HL-60 (cell line): ENCODE results near the gene LRFN4.

Source experiments
- CTCF ChIP-seq: IDR thresholded peaks from one replicate; pipeline ENCODE4 v1.5.1; 2011; ENCODE audit warnings: low read length, control low read depth, inconsistent platforms; ENCODE audit not compliant: insufficient read depth
- GABPA ChIP-seq: IDR thresholded peaks from 2 replicates; pipeline ENCODE4 v1.6.1; 2012; ENCODE audit warnings: low read depth
- POLR2AphosphoS5 ChIP-seq: IDR thresholded peaks from 2 replicates; pipeline ENCODE4 v1.6.1; 2012; ENCODE audit warnings: low read depth
- REST ChIP-seq: IDR thresholded peaks from 2 replicates; pipeline ENCODE4 v1.6.1; 2012; ENCODE audit warnings: low read depth; ENCODE audit not compliant: insufficient replicate concordance

DNA sequence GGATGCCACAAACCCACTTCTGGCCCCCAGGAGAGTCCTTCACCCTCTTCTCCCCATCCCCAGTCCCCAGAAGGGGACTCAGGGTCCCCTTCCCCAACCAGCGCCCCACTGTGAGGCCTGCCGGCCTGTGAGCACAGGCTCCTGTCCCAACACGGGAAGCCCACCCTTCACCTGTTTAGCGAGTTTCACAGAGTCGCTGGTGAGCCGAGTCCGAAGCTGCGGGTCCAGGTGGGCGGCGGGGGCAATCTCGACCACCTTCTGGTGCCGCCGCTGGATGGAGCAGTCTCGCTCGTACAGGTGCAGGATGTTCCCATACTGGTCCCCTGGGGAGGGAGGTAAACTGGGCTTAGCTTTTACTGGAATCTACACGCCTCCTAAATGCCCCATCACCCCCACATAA is 13.3 kb downstream of the LRFN4 start:
- TF ChIP-seq CTCF = no peak
- no peak for TF ChIP-seq REST
- TF ChIP-seq POLR2AphosphoS5 = no peak
- TF ChIP-seq GABPA = no peak
